GM08714 (cell line): ENCODE results near the gene NEK6.

Experiments
- H3K4me3 ChIP-seq: fragments of 200-500 bp; sonication (Bioruptor generic); 2 replicates; pipeline ENCODE4 v1.5.1; 2014; ENCODE audit warnings: mild to moderate bottlenecking, low read length, inconsistent platforms
- ZNF274 ChIP-seq: IDR thresholded peaks from 2 replicates; pipeline ENCODE4 v1.6.1; 2012; ENCODE audit warnings: mild to moderate bottlenecking, low read depth, low read length

The NEK6 gene

GRCh38 chr9:124263213-124263612 is 5.5 kb downstream of the NEK6 start:
- no peak for TF ChIP-seq ZNF274
- H3K4me3 ChIP-seq: no peak overlapping the region

- H3K4me3 ChIP-seq: no peak overlapping the region
- TF ChIP-seq ZNF274: no peak
These were observed 6.2 kb downstream of the NEK6 start for GRCh38 chr9:124263800-124264426.

GRCh38 chr9:124264823-124265233 is 7.1 kb downstream of the NEK6 start:
- no peak overlapping the region for H3K4me3 ChIP-seq
- TF ChIP-seq ZNF274: no peak

- no peak for TF ChIP-seq ZNF274
- no peak overlapping the region; the same call in 1 of the 2 replicates for H3K4me3 ChIP-seq
These were observed 7.8 kb downstream of the NEK6 start for GRCh38 chr9:124265551-124265950.

GRCh38 chr9:124266139-124266825 is 8.5 kb downstream of the NEK6 start:
- no peak for TF ChIP-seq ZNF274
- H3K4me3 ChIP-seq: no peak overlapping the region

- no peak for TF ChIP-seq ZNF274
- H3K4me3 ChIP-seq: no peak overlapping the region
These were observed 9.1 kb downstream of the NEK6 start for GRCh38 chr9:124266826-124267201.

- no peak for TF ChIP-seq ZNF274
- no peak overlapping the region for H3K4me3 ChIP-seq
These were observed 9.6 kb downstream of the NEK6 start for GRCh38 chr9:124267271-124267807.

GRCh38 chr9:124268248-124268647 is 10.5 kb downstream of the NEK6 start:
- H3K4me3 ChIP-seq: no peak overlapping the region
- no peak for TF ChIP-seq ZNF274

- no peak for TF ChIP-seq ZNF274
- no peak overlapping the region for H3K4me3 ChIP-seq
These were observed 10.9 kb downstream of the NEK6 start for GRCh38 chr9:124268661-124269060.

- H3K4me3 ChIP-seq: no peak overlapping the region
- TF ChIP-seq ZNF274: no peak
These were observed 11.8 kb downstream of the NEK6 start for GRCh38 chr9:124269556-124269955.

- H3K4me3 ChIP-seq: no peak overlapping the region
- no peak for TF ChIP-seq ZNF274
These were observed 13.0 kb downstream of the NEK6 start for GRCh38 chr9:124270504-124271335.

- no peak overlapping the region for H3K4me3 ChIP-seq
- TF ChIP-seq ZNF274: no peak
These were observed 13.9 kb downstream of the NEK6 start for GRCh38 chr9:124271660-124272059.

GRCh38 chr9:124272118-124272517 is 14.4 kb downstream of the NEK6 start:
- no peak overlapping the region for H3K4me3 ChIP-seq
- no peak for TF ChIP-seq ZNF274

- no peak overlapping the region for H3K4me3 ChIP-seq
- no peak for TF ChIP-seq ZNF274
These were observed 15.2 kb downstream of the NEK6 start for GRCh38 chr9:124272979-124273378.
